UCSD-AML1 (cell line): ENCODE results near the gene MPND.

Source experiments
- DNase-seq: peaks from one replicate; lab custom pipeline; 2025; ENCODE audit not compliant: unreplicated experiment; lab: John Stamatoyannopoulos, UW

MPND gene

DNA sequence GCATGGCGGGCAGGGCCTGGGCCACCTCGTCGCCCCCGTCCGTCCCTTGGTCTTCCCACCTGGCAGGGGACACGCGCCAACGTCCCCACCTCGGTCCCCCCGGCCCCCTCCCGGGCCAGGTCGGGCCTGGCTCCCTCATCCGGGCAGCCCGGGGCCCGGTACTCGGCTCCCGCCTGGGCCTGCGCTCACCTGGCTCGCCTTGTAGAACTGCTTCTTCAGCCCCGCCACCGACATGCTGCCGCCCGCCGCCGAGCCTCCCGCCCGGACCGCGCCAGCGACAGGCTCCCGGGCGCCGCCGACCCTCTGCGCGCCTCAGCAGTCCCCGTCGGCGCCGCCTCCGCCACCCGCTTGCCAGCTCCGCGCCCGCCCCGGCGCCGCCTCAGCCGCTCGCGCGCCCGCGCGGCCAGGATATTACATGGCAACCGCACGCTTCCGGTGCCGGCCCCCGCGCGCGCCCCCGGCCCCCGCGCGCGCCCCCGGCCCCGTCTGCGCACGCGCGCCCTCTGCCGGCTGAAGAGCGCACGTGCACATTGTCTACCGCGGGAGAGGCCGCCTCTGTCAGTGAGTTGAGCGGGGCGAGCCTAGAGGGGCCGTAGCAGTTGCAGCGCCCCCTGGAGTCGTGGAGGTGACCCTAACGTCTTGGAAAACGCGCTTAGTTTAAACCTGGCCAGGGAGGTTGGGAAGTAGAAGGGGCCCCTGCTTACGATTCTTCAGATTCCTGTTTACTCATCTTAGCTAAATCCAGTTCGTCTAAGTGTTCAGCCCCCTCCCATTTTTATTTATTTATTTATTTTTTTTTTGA lies 57.0 kb downstream of the MPND start, which contains the start of gene SH3GL1:
Gene SH3GL1 (minus strand): TSS at position 413 of the 802 bp plus-strand sequence. CDS start 179 bp downstream, at position 234.
- DNase-seq, result peak; percentile 93

DNA sequence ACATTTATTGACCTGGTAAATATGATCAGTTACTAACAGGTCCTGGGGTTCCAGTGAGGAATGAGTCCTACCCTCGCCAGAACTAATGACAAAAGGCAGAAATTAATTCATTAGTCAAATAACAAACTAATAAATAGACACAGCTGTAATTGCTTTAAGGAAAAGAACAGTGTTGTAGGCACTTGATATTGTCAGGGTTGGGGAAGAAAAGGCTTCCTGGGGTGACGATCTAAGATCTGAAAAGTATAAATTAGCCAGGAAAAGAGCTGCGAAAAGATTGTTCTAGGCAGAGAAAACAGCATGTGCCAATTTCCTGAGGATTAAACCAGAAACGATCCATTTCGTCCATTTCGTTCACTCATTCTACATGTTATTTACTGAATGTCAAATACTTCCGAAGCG lies 58.4 kb downstream of the MPND start:
- no peak for DNase-seq

DNA sequence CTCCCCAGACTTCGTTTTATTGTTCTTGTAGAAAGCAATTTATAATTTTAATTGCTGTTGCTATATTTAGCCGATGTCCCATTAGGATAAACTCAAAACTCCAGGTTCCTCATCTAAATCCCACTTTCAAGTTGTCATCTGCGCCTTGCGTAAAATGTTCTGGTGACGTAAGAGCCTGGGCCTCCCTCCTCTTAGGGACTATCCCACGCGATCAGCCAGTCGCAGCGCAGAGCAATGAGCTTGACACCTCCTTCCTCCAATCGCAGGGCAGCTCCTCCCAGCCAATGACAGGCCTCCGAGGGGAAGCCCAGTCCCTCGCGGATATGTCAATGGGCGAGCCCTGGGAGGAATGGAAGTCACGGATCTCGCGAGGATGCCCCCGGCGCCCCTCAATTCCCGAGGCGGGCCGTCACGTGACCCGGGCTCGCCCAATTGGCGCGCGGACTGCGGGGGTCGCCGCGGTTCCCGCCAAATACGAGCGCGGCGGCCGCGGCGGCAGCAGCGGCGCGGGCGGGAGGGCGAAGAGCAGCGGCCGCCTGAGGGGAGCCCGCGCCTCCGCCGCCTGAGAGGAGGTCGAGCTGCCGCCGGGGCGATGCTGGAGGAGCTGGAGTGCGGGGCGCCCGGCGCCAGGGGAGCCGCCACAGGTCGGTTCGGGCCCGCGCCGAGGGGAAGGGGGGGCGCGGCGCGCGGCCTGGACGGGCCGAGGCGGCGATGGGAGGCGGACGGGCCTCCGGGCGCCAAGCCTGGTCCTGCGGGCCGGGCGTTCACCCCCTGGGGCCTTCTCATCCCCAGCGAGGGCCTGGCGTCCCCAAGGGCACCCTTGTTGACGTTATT lies 59.0 kb downstream of the MPND start, which contains the start of gene CHAF1A:
Gene CHAF1A (plus strand): TSS at position 470 of the 834 bp plus-strand sequence. CDS start 123 bp downstream, at position 593.
- peak; percentile 98 for DNase-seq

- DNase-seq, result no peak
Observed at GRCh38 chr19:4403005-4403761, 59.8 kb downstream of the MPND start.

DNA sequence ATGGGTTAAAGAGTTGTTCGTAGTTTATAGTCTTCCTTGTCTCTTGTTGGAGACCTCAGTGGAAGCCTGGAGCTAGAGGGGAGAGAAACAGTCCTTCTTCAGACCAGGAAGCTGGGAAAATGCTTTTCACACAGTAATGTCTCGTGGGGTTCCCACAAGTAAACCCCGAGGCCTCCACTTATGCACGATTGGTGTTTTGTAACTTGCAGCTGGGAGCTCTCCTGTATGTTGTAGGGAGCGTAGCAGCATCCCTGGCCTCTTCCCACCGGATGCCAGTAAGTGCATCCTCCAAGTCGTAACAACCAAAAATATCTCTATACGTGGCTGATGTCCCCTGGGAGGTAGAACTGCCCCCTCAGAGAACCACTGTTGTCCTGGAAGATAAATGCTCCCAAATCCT lies 62.6 kb downstream of the MPND start:
- no peak for DNase-seq

DNA sequence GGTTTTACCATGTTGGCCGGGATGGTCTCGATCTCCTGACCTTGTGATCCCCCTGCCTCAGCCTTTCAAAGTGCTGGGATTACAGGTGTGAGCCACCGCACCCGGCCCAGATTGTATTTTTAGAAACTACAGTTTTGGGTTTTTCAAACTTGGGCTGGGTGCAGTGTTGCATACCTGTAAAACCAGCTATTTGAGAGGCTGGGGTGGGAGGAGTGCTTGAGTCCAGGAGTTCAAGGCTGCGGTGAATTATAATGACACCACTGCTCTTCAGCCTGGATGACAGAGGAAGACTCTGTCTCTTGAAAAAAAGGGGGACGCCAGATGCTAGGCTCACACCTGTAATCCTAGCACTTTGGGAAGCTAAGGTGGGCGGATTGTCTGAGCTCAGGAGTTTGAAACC lies 63.3 kb downstream of the MPND start:
- no peak for DNase-seq

GRCh38 chr19:4409123-4409933 lies 66.0 kb downstream of the MPND start:
- no peak for DNase-seq
